Loucy (cell line): ENCODE data around the gene TMF1.

Experiments used
- H2AFZ ChIP-seq: fragments of 200-600 bp; sonication (generic); 2 replicates; pipeline ENCODE4 v1.6.0; 2016; ENCODE audit warnings: antibody characterized with exemption, mild to moderate bottlenecking, low read length, moderate library complexity
- H3F3A ChIP-seq: fragments of 200-600 bp; 2 replicates; pipeline ENCODE4 v1.6.0; 2016; ENCODE audit warnings: antibody characterized with exemption, low read depth, mild to moderate bottlenecking
- H3K27me3 ChIP-seq: fragments of 200-600 bp; sonication (generic); 2 replicates; pipeline ENCODE4 v1.6.1; 2014; ENCODE audit warnings: low read length, mild to moderate bottlenecking; ENCODE audit not compliant: insufficient read depth, poor library complexity, severe bottlenecking
- H3K36me3 ChIP-seq: fragments of 200-600 bp; sonication (generic); 2 replicates; pipeline ENCODE4 v1.6.1; 2016; ENCODE audit warnings: low read length; ENCODE audit not compliant: insufficient read depth
- H3K4me1 ChIP-seq: fragments of 200-600 bp; sonication (generic); 2 replicates; pipeline ENCODE4 v1.5.1; 2014; ENCODE audit warnings: low read length, mild to moderate bottlenecking; ENCODE audit not compliant: insufficient read depth, poor library complexity, severe bottlenecking
- H3K4me2 ChIP-seq: fragments of 200-600 bp; sonication (generic); 2 replicates; pipeline ENCODE4 v1.6.0; 2014; ENCODE audit warnings: antibody characterized with exemption, low read length, low read depth, mild to moderate bottlenecking; ENCODE audit not compliant: poor library complexity, severe bottlenecking
- H3K4me3 ChIP-seq: fragments of 200-600 bp; sonication (generic); 2 replicates; pipeline ENCODE4 v1.5.1; 2014; ENCODE audit warnings: low read length, mild to moderate bottlenecking, mixed read lengths; ENCODE audit not compliant: poor library complexity, severe bottlenecking
- H3K79me2 ChIP-seq: fragments of 200-600 bp; sonication (generic); 2 replicates; pipeline ENCODE4 v1.6.1; 2014; ENCODE audit warnings: low read length; ENCODE audit not compliant: insufficient read depth
- H3K9ac ChIP-seq: fragments of 200-600 bp; sonication (generic); 2 replicates; pipeline ENCODE4 v1.6.0; 2014; ENCODE audit warnings: mild to moderate bottlenecking, low read depth, low read length, moderate library complexity; ENCODE audit not compliant: poor library complexity, severe bottlenecking
- H3K9me2 ChIP-seq: fragments of 200-600 bp; sonication (generic); replicated peaks from 2 replicates; pipeline ENCODE4 v1.6.1; 2016; ENCODE audit warnings: low read depth, low read length, mixed read lengths
- H3K9me3 ChIP-seq: fragments of 200-600 bp; sonication (generic); 2 replicates; pipeline ENCODE4 v1.6.1; 2014; ENCODE audit warnings: mild to moderate bottlenecking, antibody characterized with exemption, low read length, low read depth; ENCODE audit not compliant: insufficient read depth
- H4K20me1 ChIP-seq: fragments of 200-600 bp; sonication (generic); 2 replicates; pipeline ENCODE4 v1.6.0; 2014; ENCODE audit warnings: antibody characterized with exemption, low read length, mild to moderate bottlenecking; ENCODE audit not compliant: insufficient read depth, poor library complexity, severe bottlenecking
- EZH2phosphoT487 ChIP-seq: fragments of 200-600 bp; IDR thresholded peaks from 2 replicates; pipeline ENCODE4 v1.6.1; 2018; ENCODE audit warnings: antibody characterized with exemption, mild to moderate bottlenecking, moderate library complexity, borderline replicate concordance
- TF ChIP-seq, protein P1 (sequence below): fragments of 200-600 bp; sonication (generic); conservative IDR thresholded peaks from 2 replicates; pipeline ENCODE4 v1.5.1; 2014; ENCODE audit warnings: mild to moderate bottlenecking, antibody characterized with exemption, low read length

The TMF1 gene

DNA sequence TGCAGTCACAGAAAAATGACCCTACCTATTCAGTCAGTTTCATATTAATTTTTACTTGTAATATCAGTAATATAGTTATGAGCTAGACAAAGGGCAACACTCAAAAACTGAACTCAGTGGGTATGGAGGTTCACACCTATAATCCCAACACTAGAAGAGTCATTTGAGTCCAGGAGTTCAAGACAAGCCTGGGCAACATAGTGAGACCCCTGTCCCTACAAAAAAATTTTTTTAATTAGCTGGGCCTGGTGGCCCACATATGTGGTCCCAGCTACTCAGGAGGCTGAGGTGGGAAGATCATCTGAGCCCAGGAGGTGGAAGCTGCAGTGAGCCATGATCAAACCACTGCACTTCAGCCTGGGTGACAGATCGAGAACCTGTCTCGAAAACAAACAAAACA, 3.1 kb downstream of the TMF1 start:
- H3K4me3 ChIP-seq: peak overlapping the region; percentile 61
- H3K79me2 ChIP-seq: peaks cover 71% of the 10 kb centered on the region
- H3K27me3 ChIP-seq: no peaks in the 10 kb centered on the region
- H4K20me1 ChIP-seq: peaks cover 38% of the 10 kb centered on the region
- peak overlapping the region; percentile 50 for H3K9ac ChIP-seq
- H3K9me3 ChIP-seq: no peaks in the 10 kb centered on the region
- peaks cover 58% of the 10 kb centered on the region for H3K4me1 ChIP-seq
- TF ChIP-seq, protein P1, sequence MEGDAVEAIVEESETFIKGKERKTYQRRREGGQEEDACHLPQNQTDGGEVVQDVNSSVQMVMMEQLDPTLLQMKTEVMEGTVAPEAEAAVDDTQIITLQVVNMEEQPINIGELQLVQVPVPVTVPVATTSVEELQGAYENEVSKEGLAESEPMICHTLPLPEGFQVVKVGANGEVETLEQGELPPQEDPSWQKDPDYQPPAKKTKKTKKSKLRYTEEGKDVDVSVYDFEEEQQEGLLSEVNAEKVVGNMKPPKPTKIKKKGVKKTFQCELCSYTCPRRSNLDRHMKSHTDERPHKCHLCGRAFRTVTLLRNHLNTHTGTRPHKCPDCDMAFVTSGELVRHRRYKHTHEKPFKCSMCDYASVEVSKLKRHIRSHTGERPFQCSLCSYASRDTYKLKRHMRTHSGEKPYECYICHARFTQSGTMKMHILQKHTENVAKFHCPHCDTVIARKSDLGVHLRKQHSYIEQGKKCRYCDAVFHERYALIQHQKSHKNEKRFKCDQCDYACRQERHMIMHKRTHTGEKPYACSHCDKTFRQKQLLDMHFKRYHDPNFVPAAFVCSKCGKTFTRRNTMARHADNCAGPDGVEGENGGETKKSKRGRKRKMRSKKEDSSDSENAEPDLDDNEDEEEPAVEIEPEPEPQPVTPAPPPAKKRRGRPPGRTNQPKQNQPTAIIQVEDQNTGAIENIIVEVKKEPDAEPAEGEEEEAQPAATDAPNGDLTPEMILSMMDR: no peak
- TF ChIP-seq EZH2phosphoT487: no peak
- no peaks in the 10 kb centered on the region for H3K9me2 ChIP-seq
- peaks cover 23% of the 10 kb centered on the region; the same call in 1 of the 2 replicates for H3K36me3 ChIP-seq
- no peaks in the 10 kb centered on the region for H3F3A ChIP-seq
- H2AFZ ChIP-seq: no peak overlapping the region
- H3K4me2 ChIP-seq: peak overlapping the region; percentile 95

DNA sequence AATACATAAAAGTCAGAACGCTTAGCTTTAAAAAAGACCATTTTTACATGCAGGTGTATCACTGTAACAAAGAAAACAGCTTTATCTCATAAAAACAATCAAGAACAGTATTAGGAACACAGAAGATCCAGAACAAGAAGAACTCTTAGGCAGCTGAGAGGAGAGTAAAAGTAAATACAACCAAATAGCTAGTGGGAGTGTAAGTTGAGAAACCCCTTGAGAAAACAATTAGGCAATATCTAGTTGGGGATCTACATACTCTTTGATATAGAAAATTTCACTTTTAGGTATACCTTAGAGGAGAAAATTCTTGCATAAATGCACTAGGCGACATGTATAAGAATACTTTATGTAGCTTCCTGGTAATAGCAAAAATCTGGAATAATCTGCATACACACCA, 7.5 kb downstream of the TMF1 start:
- H4K20me1 ChIP-seq: peaks cover 23% of the 10 kb centered on the region
- TF ChIP-seq, protein P1: no peak
- TF ChIP-seq EZH2phosphoT487: no peak
- H3K27me3 ChIP-seq: no peaks in the 10 kb centered on the region
- H3K4me2 ChIP-seq: peak overlapping the region; percentile 58
- H3K4me3 ChIP-seq: peak overlapping the region; percentile 42
- H3F3A ChIP-seq: no peaks in the 10 kb centered on the region
- peaks cover 45% of the 10 kb centered on the region; the same call in 1 of the 2 replicates for H3K36me3 ChIP-seq
- no peak overlapping the region for H2AFZ ChIP-seq
- no peaks in the 10 kb centered on the region for H3K9me3 ChIP-seq
- peaks cover 47% of the 10 kb centered on the region for H3K4me1 ChIP-seq
- no peak overlapping the region for H3K9ac ChIP-seq
- H3K9me2 ChIP-seq: no peaks in the 10 kb centered on the region
- peaks cover 47% of the 10 kb centered on the region for H3K79me2 ChIP-seq

DNA sequence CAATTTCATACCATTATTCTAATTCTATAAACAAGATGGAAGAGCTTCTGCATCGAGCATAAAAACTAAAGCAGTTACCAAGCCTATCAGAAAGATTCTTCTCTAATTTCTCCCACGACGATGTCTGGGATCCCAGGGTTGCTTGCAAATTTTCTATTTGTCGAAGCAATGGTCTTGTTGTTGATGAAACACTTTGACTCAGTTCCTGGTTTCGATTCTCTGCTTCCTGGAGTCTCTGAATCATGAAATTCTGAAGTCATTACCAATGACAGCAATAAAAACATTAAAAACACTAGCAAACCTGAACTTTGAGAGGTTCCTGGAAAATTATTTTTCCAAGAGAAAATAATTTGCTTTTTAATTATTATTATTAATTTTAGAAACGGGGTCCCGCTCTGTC, 18.7 kb downstream of the TMF1 start:
- Histone ChIP-seq H3K9ac (no peak overlapping the region), H4K20me1 (no peaks in the 10 kb centered on the region), H3K9me2 (no peaks in the 10 kb centered on the region), H3K4me3 (no peak overlapping the region), H3K4me1 (no peaks in the 10 kb centered on the region), H3K27me3 (no peaks in the 10 kb centered on the region), H3F3A (no peaks in the 10 kb centered on the region), H3K4me2 (no peak overlapping the region), H3K9me3 (no peaks in the 10 kb centered on the region), H3K79me2 (no peaks in the 10 kb centered on the region), H3K36me3 (peaks cover 64% of the 10 kb centered on the region), H2AFZ (no peak overlapping the region)
- no peak for TF ChIP-seq EZH2phosphoT487
- TF ChIP-seq, protein P1: no peak
